RWPE2 (cell line): ENCODE results near the gene AMPH.

Experiments
- ATAC-seq: fragments of 200-7000 bp; cut with Tn5 transposase; 3 replicates; pipeline ENCODE4 v1.9.1; 2021; ENCODE audit warnings: low read depth
- DNase-seq: peaks from one replicate; pipeline ENCODE4 v3.0.0-alpha.2; 2020; ENCODE audit warnings: low spot score
- H3K27ac ChIP-seq: fragments of 450-650 bp; 2 replicates; pipeline ENCODE4 v1.5.1; 2017; ENCODE audit warnings: mild to moderate bottlenecking; ENCODE audit not compliant: poor library complexity, severe bottlenecking
- H3K27me3 ChIP-seq: fragments of 250-450 bp; sonication (Bioruptor Pico); 2 replicates; pipeline ENCODE4 v1.5.1; 2021; ENCODE audit warnings: mild to moderate bottlenecking, moderate library complexity; ENCODE audit not compliant: insufficient read depth, poor library complexity, severe bottlenecking
- H3K36me3 ChIP-seq: fragments of 250-450 bp; sonication (Bioruptor Pico); 2 replicates; pipeline ENCODE4 v1.5.1; 2020; ENCODE audit warnings: low read depth, mild to moderate bottlenecking, moderate library complexity
- H3K4me1 ChIP-seq: fragments of 250-450 bp; sonication (Bioruptor Pico); 2 replicates; pipeline ENCODE4 v1.5.1; 2021; ENCODE audit warnings: mild to moderate bottlenecking, moderate library complexity; ENCODE audit not compliant: insufficient read depth, poor library complexity, severe bottlenecking
- H3K4me3 ChIP-seq: fragments of 250-450 bp; sonication (Bioruptor Pico); 2 replicates; pipeline ENCODE4 v1.5.1; 2021; ENCODE audit warnings: mild to moderate bottlenecking, moderate library complexity; ENCODE audit not compliant: severe bottlenecking
- H3K9me3 ChIP-seq: fragments of 250-450 bp; sonication (Bioruptor Pico); 2 replicates; pipeline ENCODE4 v1.5.1; 2021; ENCODE audit warnings: mild to moderate bottlenecking, moderate library complexity; ENCODE audit not compliant: severe bottlenecking
- CTCF ChIP-seq: fragments of 450-650 bp; IDR thresholded peaks from one replicate; pipeline ENCODE4 v1.5.1; 2017; ENCODE audit warnings: mild to moderate bottlenecking, moderate library complexity; ENCODE audit not compliant: poor library complexity, severe bottlenecking

The AMPH gene

GRCh38 chr7:38482521-38482920, 148.7 kb downstream of the AMPH start:
- DNase-seq (no peak), ATAC-seq (peak; percentile 42; the same call in 1 of the 3 replicates)
- no peak for TF ChIP-seq CTCF
- Histone ChIP-seq H3K4me1 (no peaks in the 10 kb centered on the region), H3K9me3 (no peaks in the 10 kb centered on the region), H3K27me3 (no peaks in the 10 kb centered on the region), H3K36me3 (no peaks in the 10 kb centered on the region), H3K4me3 (no peak overlapping the region), H3K27ac (no peak overlapping the region)

DNA sequence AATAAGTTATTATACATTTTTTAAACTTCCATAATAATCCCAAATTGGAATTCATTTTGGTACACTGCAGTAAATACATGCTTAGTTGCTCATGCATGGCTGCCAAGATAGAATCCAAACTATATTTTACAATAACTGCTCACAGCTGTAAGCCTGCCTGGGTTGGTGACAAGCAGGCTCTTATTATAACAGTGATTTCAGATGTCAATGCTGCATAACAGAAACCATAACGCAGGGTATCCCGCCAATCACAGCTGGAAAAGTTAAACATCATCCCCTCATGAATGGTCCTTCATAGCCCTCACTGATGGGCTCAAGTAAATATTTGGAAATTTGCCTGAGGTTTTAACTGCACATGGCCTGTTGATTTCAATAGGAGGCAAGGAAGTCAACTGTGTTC, 149.8 kb downstream of the AMPH start:
- DNase-seq (no peak), ATAC-seq (no peak)
- Histone ChIP-seq H3K27me3 (no peaks in the 10 kb centered on the region), H3K27ac (no peak overlapping the region), H3K9me3 (no peaks in the 10 kb centered on the region), H3K4me1 (no peaks in the 10 kb centered on the region), H3K4me3 (no peak overlapping the region), H3K36me3 (no peaks in the 10 kb centered on the region)
- TF ChIP-seq CTCF: no peak

- H3K4me3 ChIP-seq: no peak overlapping the region
- TF ChIP-seq CTCF: no peak
- H3K27me3 ChIP-seq: no peaks in the 10 kb centered on the region
- no peaks in the 10 kb centered on the region for H3K9me3 ChIP-seq
- ATAC-seq (no peak), DNase-seq (no peak)
- no peak overlapping the region for H3K27ac ChIP-seq
- H3K4me1 ChIP-seq: no peaks in the 10 kb centered on the region
- H3K36me3 ChIP-seq: no peaks in the 10 kb centered on the region
Measured at GRCh38 chr7:38478404-38478803, 152.8 kb downstream of the AMPH start.

DNA sequence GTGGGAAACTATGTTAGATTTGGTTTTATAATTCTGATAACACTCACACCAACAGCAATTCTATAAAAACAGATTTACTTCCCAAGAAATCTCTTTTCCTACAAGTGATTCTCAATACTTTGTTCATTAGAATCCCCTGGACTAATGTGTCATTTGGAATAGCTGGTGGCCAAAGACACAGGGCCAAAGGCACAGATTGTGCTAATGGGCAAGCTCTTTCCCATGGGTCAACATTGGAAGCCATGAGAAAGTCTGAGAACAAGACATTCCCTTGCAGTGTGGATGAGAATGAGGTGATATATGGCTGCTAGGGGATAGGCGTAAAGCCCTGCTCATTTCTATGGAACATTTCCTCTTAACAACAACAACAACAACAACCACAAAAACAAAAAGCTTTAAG, 153.8 kb downstream of the AMPH start:
- Histone ChIP-seq H3K27me3 (no peaks in the 10 kb centered on the region), H3K4me1 (no peaks in the 10 kb centered on the region), H3K36me3 (no peaks in the 10 kb centered on the region), H3K27ac (no peak overlapping the region), H3K4me3 (no peak overlapping the region), H3K9me3 (no peaks in the 10 kb centered on the region)
- ATAC-seq: no peak
- DNase-seq: no peak
- no peak for TF ChIP-seq CTCF

DNA sequence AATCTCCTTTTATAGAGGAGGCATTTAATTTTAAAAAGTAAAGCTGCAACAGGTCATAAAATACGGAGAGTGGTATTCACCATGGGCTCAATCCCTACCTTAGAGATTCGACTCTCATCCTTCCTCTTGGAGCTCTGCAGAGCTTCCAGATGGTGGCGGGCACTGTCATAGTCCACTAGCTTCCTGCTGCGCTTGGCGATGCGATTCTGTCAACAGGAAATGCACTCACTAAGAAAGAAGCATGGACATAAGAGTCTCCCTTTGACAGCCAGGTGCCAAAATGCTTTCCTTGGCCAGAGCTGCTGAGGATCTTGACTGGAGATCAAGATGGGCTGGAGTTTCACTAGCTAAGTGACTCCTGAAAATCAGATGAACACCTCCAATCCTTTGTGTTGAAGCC, 154.4 kb downstream of the AMPH start:
- no peak for TF ChIP-seq CTCF
- no peak overlapping the region for H3K4me3 ChIP-seq
- H3K27me3 ChIP-seq: no peaks in the 10 kb centered on the region
- no peaks in the 10 kb centered on the region for H3K4me1 ChIP-seq
- H3K27ac ChIP-seq: no peak overlapping the region
- DNase-seq (no peak), ATAC-seq (no peak)
- H3K36me3 ChIP-seq: no peaks in the 10 kb centered on the region
- no peaks in the 10 kb centered on the region for H3K9me3 ChIP-seq
